Loucy (cell line): ENCODE measurements around the gene SH3PXD2A.

Experiments
- CTCF ChIP-seq: fragments of 200-600 bp; sonication (generic); conservative IDR thresholded peaks from 2 replicates; pipeline ENCODE4 v1.5.1; 2014; ENCODE audit warnings: mild to moderate bottlenecking, antibody characterized with exemption, low read length
- EZH2phosphoT487 ChIP-seq: fragments of 200-600 bp; IDR thresholded peaks from 2 replicates; pipeline ENCODE4 v1.6.1; 2018; ENCODE audit warnings: antibody characterized with exemption, mild to moderate bottlenecking, moderate library complexity, borderline replicate concordance

GRCh38 chr10:103550229-103550628 is 305.1 kb downstream of the SH3PXD2A start:
- TF ChIP-seq CTCF (no peak), EZH2phosphoT487 (no peak)
